AG09319 (cell line): Measurements from ENCODE around the gene TMTC2.

ENCODE experiments used
- DNase-seq: peaks from one replicate; pipeline ENCODE4 v3.0.0-alpha.2; 2010; ENCODE audit warnings: low read depth; ENCODE audit errors: extremely low read depth
- TF ChIP-seq, protein P1 (sequence below): IDR thresholded peaks from 2 replicates; pipeline ENCODE4 v1.5.1; 2011; ENCODE audit warnings: low read depth, mild to moderate bottlenecking, inconsistent platforms, low read length, moderate library complexity

TMTC2 gene

DNA sequence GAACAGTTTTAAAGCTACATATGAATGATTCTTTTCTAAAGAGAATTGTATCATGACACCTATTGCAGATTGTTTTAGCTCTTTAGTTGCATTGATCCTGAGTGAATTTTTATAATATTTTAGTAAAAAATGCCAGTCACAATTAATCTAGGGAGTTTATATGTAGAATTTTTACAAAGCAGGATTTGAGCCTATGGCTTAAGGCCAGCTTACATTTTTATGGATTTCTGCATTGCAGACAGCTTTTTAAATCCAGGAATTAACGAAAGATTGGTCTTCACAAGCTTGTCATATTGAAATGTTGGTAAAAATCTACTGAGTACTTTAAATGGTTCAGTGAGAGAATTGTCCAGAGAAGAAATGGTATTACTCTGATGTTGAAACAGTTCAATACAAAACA lies 358.0 kb downstream of the TMTC2 start:
- DNase-seq = no peak
- TF ChIP-seq, protein P1, sequence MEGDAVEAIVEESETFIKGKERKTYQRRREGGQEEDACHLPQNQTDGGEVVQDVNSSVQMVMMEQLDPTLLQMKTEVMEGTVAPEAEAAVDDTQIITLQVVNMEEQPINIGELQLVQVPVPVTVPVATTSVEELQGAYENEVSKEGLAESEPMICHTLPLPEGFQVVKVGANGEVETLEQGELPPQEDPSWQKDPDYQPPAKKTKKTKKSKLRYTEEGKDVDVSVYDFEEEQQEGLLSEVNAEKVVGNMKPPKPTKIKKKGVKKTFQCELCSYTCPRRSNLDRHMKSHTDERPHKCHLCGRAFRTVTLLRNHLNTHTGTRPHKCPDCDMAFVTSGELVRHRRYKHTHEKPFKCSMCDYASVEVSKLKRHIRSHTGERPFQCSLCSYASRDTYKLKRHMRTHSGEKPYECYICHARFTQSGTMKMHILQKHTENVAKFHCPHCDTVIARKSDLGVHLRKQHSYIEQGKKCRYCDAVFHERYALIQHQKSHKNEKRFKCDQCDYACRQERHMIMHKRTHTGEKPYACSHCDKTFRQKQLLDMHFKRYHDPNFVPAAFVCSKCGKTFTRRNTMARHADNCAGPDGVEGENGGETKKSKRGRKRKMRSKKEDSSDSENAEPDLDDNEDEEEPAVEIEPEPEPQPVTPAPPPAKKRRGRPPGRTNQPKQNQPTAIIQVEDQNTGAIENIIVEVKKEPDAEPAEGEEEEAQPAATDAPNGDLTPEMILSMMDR = no peak

DNA sequence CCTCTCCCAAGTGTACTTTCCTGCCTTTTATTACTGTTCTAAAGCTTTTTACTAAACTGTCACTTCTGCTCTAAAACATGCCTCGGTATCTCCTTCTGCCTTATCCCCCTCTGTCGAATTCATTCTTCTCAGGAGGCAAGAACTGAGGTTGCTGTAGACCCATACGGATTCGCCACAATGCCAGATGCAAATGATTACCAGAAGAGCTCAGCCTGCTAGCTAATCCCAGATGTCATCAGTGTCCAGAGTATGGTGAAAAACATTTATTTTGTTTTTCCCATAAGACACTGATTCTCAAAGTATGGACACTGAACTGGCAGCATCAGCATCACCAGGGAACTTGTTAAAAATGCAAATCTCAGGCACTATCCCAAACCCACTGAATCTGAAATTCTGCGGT lies 359.3 kb downstream of the TMTC2 start:
- no peak for DNase-seq
- TF ChIP-seq, protein P1 = no peak

DNA sequence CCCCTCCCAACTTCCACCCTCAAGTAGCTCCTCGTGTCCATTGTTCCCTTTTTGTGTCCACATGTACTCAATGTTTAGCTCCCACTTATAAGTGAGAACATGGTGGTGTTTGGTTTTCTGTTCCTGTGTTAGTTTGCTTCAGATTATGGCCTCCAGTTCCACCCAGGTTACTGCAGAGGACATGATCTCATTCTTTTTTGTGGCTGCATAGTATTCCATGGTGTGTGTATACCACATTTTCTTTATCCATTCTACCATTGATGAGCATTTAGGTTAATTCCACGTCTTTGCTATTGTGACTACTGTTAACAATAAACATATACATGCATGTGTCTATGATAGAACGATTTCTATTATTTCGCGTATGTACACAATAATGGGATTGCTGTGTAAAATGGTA lies 362.6 kb downstream of the TMTC2 start:
- TF ChIP-seq, protein P1 = no peak
- no peak for DNase-seq

DNA sequence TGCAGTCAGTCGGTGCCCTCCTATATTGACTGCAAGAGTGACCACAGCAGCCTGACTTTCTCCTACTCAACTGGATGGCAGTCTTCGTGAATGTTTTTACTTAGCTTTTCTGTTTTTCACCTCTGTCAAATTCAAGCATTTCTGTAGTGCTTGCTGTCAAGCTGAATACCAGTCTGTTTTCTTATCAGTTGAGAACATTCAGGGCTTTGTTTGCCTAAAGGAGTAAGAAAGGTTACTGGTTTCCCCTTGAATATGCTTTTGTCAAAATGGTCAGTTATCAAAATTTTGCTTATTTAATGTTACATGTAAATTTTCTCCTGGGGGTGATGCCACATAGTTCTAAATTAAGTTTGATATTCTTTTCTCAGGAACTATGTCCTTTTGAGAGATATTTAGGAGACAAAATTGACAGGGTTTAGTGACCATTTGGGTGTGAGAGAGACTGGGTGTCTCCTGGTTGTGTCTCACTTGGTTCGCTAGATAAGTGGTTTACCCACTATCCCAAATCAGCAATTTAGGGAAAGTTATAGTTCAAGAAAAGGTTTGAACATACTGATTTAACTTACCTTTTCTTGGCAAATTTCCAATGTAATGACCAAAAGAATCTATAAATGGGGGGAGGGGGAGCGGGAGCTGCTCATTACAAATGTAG lies 366.3 kb downstream of the TMTC2 start:
- DNase-seq = no peak
- TF ChIP-seq, protein P1 = no peak

DNA sequence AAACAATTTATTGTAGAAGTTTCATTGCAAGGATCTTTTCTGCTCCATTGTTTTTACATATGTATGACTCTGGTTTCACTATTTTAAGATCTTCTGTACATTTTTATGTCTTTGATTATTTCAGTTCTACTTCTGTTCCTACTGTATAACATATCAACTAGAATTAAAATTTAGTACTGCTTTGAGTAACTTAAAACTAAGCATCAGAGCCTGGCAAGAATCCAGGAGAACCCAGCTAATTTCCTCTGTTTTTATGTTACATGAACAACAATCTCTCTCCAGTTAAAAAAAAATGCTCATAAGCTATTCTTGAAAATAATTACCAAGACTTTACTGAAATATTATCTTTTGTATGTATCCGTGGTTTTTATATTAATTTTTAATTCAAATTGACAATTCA lies 370.7 kb downstream of the TMTC2 start:
- TF ChIP-seq, protein P1 = no peak
- DNase-seq = no peak

DNA sequence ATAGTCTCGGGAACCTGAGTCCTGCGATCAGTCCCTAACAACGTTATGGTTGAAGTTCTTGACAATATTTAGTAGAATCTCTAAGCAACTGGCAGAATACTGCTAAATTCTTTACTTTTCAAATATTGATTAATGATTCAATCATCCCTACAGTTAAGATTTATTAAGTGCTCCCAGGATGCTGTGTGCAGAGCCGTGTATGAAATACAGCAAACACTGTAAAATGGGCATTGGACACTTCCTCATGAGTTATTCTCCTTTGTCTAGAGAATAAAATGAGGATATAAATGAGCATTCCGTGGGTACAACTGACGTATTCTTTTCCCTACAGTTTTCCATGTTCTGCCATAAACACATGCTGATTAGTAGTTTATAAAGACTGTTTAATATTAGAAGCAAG lies 372.4 kb downstream of the TMTC2 start:
- no peak for DNase-seq
- TF ChIP-seq, protein P1 = no peak

DNA sequence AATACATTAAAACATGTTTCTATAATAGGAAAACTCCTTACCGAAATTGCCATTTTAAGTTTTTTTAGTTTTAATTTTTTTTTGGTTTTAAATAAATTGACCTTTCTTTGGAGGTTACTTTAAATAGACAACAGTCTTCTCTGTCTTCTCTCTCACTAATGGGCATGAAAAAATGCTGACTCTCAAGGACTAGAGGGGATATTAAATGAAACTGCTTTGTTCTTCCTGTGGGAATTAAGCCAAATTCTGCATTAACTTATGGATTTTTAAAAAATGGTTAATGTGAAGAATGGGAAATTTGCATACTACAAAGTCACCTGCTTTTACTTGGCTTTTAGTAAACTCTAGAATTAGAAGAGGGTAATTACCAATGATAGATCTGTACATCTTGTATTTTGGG lies 378.9 kb downstream of the TMTC2 start:
- no peak for DNase-seq
- TF ChIP-seq, protein P1 = no peak
